Coronary artery (tissue), 2 donors: ENCODE data around the gene SCFD2.

Source experiments
- DNase-seq: peaks from one replicate; pipeline ENCODE4 v3.0.0-alpha.2; 2017; ENCODE audit warnings: low spot score
- H3K27ac ChIP-seq, 2 donors: fragments of 200-600 bp; sonication (generic); one replicate each; pipeline ENCODE4 v1.5.1; 2016 to 2019
- H3K4me3 ChIP-seq: fragments of 200-600 bp; sonication (generic); 2 replicates; pipeline ENCODE4 v1.5.1; 2016; ENCODE audit warnings: mild to moderate bottlenecking, moderate library complexity
- CTCF ChIP-seq: fragments of 200-600 bp; sonication (generic); IDR thresholded peaks from one replicate; pipeline ENCODE4 v1.5.1; 2019; ENCODE audit warnings: antibody characterized with exemption

Gene SCFD2

GRCh38 chr4:52984462-52984881, 381.4 kb downstream of the SCFD2 start:
- TF ChIP-seq CTCF = no peak
- Histone ChIP-seq H3K4me3 (no peak overlapping the region), H3K27ac (no peak overlapping the region)
- no peak for DNase-seq

GRCh38 chr4:52983563-52984303, 382.1 kb downstream of the SCFD2 start:
- TF ChIP-seq CTCF = no peak
- no peak for DNase-seq
- Histone ChIP-seq H3K4me3 (no peak overlapping the region), H3K27ac (no peak overlapping the region)

- no peak for TF ChIP-seq CTCF
- no peak overlapping the region for H3K27ac ChIP-seq
- no peak for DNase-seq
- no peak overlapping the region for H3K4me3 ChIP-seq
These were observed 382.9 kb downstream of the SCFD2 start for GRCh38 chr4:52982946-52983340.

- peak; percentile 52 for TF ChIP-seq CTCF
- Histone ChIP-seq H3K4me3 (no peak overlapping the region), H3K27ac (no peak overlapping the region)
- DNase-seq = no peak
These were observed 383.5 kb downstream of the SCFD2 start for GRCh38 chr4:52982255-52982945.

GRCh38 chr4:52979821-52980590, 385.9 kb downstream of the SCFD2 start:
- no peak overlapping the region for H3K27ac ChIP-seq
- DNase-seq = no peak
- no peak for TF ChIP-seq CTCF
- no peak overlapping the region for H3K4me3 ChIP-seq

- TF ChIP-seq CTCF = no peak
- no peak for DNase-seq
- Histone ChIP-seq H3K27ac (no peak overlapping the region), H3K4me3 (no peak overlapping the region)
These were observed 386.8 kb downstream of the SCFD2 start for GRCh38 chr4:52979020-52979419.
